ENCODE results near the gene PPFIA1. TPM values are rescaled to one million over a fixed set of nuclear protein-coding genes. Genes with fewer than 3 reads are reported as not detected.

Gene PPFIA1
- total and polyA plus RNA-seq, 10 of the 15 experiments (the other 5 are each of a cell fraction or from before 2014, with no cell fraction given), result 5.2 to 26.2 (median 15.8) TPM

GRCh38 chr11:70240337-70240736, 30.2 kb upstream of the PPFIA1 start (continued):
- TF ChIP-seq, protein P1, sequence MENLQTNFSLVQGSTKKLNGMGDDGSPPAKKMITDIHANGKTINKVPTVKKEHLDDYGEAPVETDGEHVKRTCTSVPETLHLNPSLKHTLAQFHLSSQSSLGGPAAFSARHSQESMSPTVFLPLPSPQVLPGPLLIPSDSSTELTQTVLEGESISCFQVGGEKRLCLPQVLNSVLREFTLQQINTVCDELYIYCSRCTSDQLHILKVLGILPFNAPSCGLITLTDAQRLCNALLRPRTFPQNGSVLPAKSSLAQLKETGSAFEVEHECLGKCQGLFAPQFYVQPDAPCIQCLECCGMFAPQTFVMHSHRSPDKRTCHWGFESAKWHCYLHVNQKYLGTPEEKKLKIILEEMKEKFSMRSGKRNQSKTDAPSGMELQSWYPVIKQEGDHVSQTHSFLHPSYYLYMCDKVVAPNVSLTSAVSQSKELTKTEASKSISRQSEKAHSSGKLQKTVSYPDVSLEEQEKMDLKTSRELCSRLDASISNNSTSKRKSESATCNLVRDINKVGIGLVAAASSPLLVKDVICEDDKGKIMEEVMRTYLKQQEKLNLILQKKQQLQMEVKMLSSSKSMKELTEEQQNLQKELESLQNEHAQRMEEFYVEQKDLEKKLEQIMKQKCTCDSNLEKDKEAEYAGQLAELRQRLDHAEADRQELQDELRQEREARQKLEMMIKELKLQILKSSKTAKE (IDR thresholded peaks at IDR 0.05; ENCODE audit: low read depth, poor library complexity, severe bottlenecking), result no peak
- TF ChIP-seq PBX3 (IDR thresholded peaks at IDR 0.05; ENCODE audit: insufficient replicate concordance, low read depth, low read length) (no peak), TARDBP (IDR thresholded peaks at IDR 0.05; ENCODE audit: borderline replicate concordance) (no peak), NR2C1 (IDR thresholded peaks at IDR 0.05) (no peak), RAD21 (IDR thresholded peaks at IDR 0.05; ENCODE audit: insufficient read depth, low read depth, low read length) (no peak)

- Histone ChIP-seq H3K4me3 (no peak overlapping the region), H4K20me1 (ENCODE audit: control insufficient read depth, insufficient read depth) (no peaks in the 10 kb centered on the region; the same call in 1 of the 2 replicates), H3K4me2 (ENCODE audit: control insufficient read depth, insufficient read depth) (no peak overlapping the region), H3K9me3 (replicated peaks; ENCODE audit: control insufficient read depth, insufficient read depth, low read length) (no peaks in the 10 kb centered on the region; the same call in 2 of the 3 replicates), H3K9ac (ENCODE audit: control insufficient read depth, insufficient read depth, low read length) (no peak overlapping the region), H3K79me2 (ENCODE audit: control insufficient read depth, insufficient read depth, low read length) (no peaks in the 10 kb centered on the region), H3K27ac (ENCODE audit: control insufficient read depth, insufficient read depth) (no peak overlapping the region), H3K36me3 (ENCODE audit: control insufficient read depth in 2 of 2, insufficient read depth in 2 of 2, low read length in 1 of 2) (no peaks in the 10 kb centered on the region), H3K27me3 (replicated peaks in 1 of 2; ENCODE audit: control insufficient read depth in 2 of 2, insufficient read depth in 2 of 2, low read length in 1 of 2) (peaks cover 0 to 2% of the 10 kb centered on the region in 2 experiments; a peak in 3 of 4 replicates), H2AFZ (ENCODE audit: control insufficient read depth, low read depth, low read length) (no peak overlapping the region), H3K4me1 (ENCODE audit: control insufficient read depth, insufficient read depth, low read length) (no peaks in the 10 kb centered on the region)
- SMC1A ChIA-PET (ENCODE audit: uncharacterized antibody, unreplicated experiment), result no interaction called here
- CTCF ChIA-PET, result no interaction called here
- no peak for ATAC-seq
- in situ Hi-C loops (cut with MboI), result no loop called here
- POLR2A ChIA-PET, result no interaction called here
- DNase-seq (ENCODE audit: low read depth, low spot score), result no peak
- BruUV-seq (replicated peaks), result no TSS peak
- RAD21 ChIA-PET (ENCODE audit: unreplicated experiment), result no interaction called here
- 53% methylated on average over 3 of the region's 3 CpGs for WGBS (ENCODE audit: insufficient coverage, insufficient replicate concordance, low lambda C conversion rate, missing lambda C conversion rate)
- intact Hi-C loops (cut with micrococcal nuclease; ENCODE audit: unreplicated experiment), result no loop called here
- no peak for FAIRE-seq
- TF ChIP-seq WRNIP1 (IDR thresholded peaks at IDR 0.05; ENCODE audit: borderline replicate concordance, low read depth, low read length), result no peak
- no peak for TF ChIP-seq STAT1 (conservative IDR thresholded peaks at IDR 0.05)
- TF ChIP-seq STAT3 (IDR thresholded peaks at IDR 0.05; ENCODE audit: low read depth, low read length), result no peak
- TF ChIP-seq RUNX3 (IDR thresholded peaks at IDR 0.05; ENCODE audit: low read length), result no peak
- TF ChIP-seq RELA (IDR thresholded peaks at IDR 0.05; ENCODE audit: borderline replicate concordance, partially characterized antibody), result no peak
- no peak for TF ChIP-seq EP300 (IDR thresholded peaks at IDR 0.05; ENCODE audit: borderline replicate concordance in 1 of 2, control insufficient read depth in 1 of 2, low read depth in 2 of 2, low read length in 2 of 2)
- no peak for TF ChIP-seq POLR2AphosphoS5 (IDR thresholded peaks at IDR 0.05; ENCODE audit: low read length)
- TF ChIP-seq YY1 (IDR thresholded peaks at IDR 0.05; ENCODE audit: low read depth, low read length), result no peak
- TF ChIP-seq BRCA1 (IDR thresholded peaks at IDR 0.05; ENCODE audit: low read depth, low read length), result no peak
- TF ChIP-seq, protein P2, sequence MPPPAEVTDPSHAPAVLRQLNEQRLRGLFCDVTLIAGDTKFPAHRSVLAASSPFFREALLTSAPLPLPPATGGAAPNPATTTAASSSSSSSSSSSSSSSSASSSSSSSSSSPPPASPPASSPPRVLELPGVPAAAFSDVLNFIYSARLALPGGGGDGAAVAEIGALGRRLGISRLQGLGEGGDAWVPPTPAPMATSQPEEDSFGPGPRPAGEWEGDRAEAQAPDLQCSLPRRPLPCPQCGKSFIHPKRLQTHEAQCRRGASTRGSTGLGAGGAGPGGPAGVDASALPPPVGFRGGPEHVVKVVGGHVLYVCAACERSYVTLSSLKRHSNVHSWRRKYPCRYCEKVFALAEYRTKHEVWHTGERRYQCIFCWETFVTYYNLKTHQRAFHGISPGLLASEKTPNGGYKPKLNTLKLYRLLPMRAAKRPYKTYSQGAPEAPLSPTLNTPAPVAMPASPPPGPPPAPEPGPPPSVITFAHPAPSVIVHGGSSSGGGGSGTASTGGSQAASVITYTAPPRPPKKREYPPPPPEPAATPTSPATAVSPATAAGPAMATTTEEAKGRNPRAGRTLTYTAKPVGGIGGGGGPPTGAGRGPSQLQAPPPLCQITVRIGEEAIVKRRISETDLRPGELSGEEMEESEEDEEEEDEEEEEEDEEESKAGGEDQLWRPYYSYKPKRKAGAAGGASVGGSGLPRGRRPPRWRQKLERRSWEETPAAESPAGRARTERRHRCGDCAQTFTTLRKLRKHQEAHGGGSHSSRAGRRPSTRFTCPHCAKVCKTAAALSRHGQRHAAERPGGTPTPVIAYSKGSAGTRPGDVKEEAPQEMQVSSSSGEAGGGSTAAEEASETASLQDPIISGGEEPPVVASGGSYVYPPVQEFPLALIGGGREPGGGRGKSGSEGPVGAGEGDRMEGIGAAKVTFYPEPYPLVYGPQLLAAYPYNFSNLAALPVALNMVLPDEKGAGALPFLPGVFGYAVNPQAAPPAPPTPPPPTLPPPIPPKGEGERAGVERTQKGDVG (CRISPR knock-in tag; IDR thresholded peaks at IDR 0.05), result no peak
- TF ChIP-seq, protein P3, sequence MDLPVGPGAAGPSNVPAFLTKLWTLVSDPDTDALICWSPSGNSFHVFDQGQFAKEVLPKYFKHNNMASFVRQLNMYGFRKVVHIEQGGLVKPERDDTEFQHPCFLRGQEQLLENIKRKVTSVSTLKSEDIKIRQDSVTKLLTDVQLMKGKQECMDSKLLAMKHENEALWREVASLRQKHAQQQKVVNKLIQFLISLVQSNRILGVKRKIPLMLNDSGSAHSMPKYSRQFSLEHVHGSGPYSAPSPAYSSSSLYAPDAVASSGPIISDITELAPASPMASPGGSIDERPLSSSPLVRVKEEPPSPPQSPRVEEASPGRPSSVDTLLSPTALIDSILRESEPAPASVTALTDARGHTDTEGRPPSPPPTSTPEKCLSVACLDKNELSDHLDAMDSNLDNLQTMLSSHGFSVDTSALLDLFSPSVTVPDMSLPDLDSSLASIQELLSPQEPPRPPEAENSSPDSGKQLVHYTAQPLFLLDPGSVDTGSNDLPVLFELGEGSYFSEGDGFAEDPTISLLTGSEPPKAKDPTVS (IDR thresholded peaks at IDR 0.05; ENCODE audit: low read depth, low read length), result no peak
Measured at GRCh38 chr11:70241709-70242108, 28.8 kb upstream of the PPFIA1 start.

All from GM12878 (cell line).